Heart left ventricle (tissue), 16 donors: ENCODE results near the gene SUPT5H. TPM values are rescaled to one million over a fixed set of nuclear protein-coding genes. Genes with fewer than 3 reads are reported as not detected.

ENCODE experiments used
- ATAC-seq, 4 donors: fragments of 200-7000 bp; cut with Tn5 transposase; one replicate each; pipeline ENCODE4 v1.9.1; 2020 to 2022; ENCODE audit warnings: moderate library complexity in 4 of 4, mild to moderate bottlenecking in 3 of 4, moderate number of reproducible peaks in 1 of 4
- DNase-seq, 5 donors: peaks; one replicate each; pipeline ENCODE4 v3.0.0-alpha.2; 2020
- H3K27ac ChIP-seq, 12 donors: fragments of 200-600 bp; sonication (generic) in 4 of 12; one replicate each; pipeline versions ENCODE4 v1.5.0 to v1.8.0; 2016 to 2022; ENCODE audit warnings: mild to moderate bottlenecking in 2 of 12
- H3K27me3 ChIP-seq, 9 donors: fragments of 200-600 bp; sonication (generic) in 2 of 9; one replicate each; pipeline versions ENCODE4 v1.5.1 to v1.8.0; 2016 to 2022; ENCODE audit warnings: mild to moderate bottlenecking in 3 of 9
- H3K36me3 ChIP-seq, 9 donors: fragments of 200-600 bp; sonication (generic) in 2 of 9; one replicate each; pipeline versions ENCODE4 v1.5.0 to v1.8.0; 2018 to 2022; ENCODE audit warnings: mild to moderate bottlenecking in 2 of 9
- H3K4me1 ChIP-seq, 12 donors: fragments of 200-600 bp; sonication (generic) in 4 of 12; one replicate each; pipeline versions ENCODE4 v1.5.0 to v1.8.0; 2016 to 2022; ENCODE audit warnings: mild to moderate bottlenecking in 3 of 12
- H3K4me3 ChIP-seq, 12 donors: fragments of 200-600 bp; sonication (generic) in 4 of 12; one replicate each; pipeline versions ENCODE4 v1.5.0 to v1.8.0; 2017 to 2022; ENCODE audit warnings: mild to moderate bottlenecking in 9 of 12, moderate library complexity in 4 of 12
- H3K9me3 ChIP-seq, 12 donors: fragments of 200-600 bp; sonication (generic) in 4 of 12; one replicate each; pipeline versions ENCODE4 v1.5.0 to v1.8.0; 2016 to 2022; ENCODE audit warnings: mild to moderate bottlenecking in 1 of 12
- CTCF ChIP-seq, 12 donors: fragments of 200-600 bp; sonication (generic) in 4 of 12; IDR thresholded peaks; one replicate each; pipeline versions ENCODE4 v1.5.0 to v1.8.0; 2018 to 2022; ENCODE audit warnings: antibody characterized with exemption in 12 of 12, mild to moderate bottlenecking in 5 of 12
- POLR2A ChIP-seq, 2 donors: fragments of 450-650 bp; IDR thresholded peaks; one replicate each; pipeline ENCODE4 v1.6.1; 2017; ENCODE audit warnings: antibody characterized with exemption in 2 of 2, mild to moderate bottlenecking in 2 of 2, moderate library complexity in 2 of 2
- WGBS, 4 donors: extraction: QIAGEN DNeasy Blood & Tissue Kit in 2 of 4; methylation state at CpG; one replicate each; pipeline versions ENCODE4 v1.1.5 to v1.1.7; 2013 to 2018; 5-methylcytosine and 5-hydroxymethylcytosine counted together
- intact Hi-C, 10 donors: fragments of 100-400 bp; cut with DNase I; formaldehyde crosslinking; loops; one replicate each; pipeline versions ENCODE4 v1.11.1 to v1.14.2; 2022
- polyA plus RNA-seq, 2 donors: library from polyadenylated mRNA; stranded (reverse); fragments of 200-250 nt; gene quantifications; one replicate each; pipeline ENCODE4 v1.2.3, GENCODE V29; 2013
- total RNA-seq, 9 donors: library from RNA; depleted of rRNA in 2 of 9; stranded (reverse); fragments of >200 nt in 2 of 9; fragmentation: NEBNext Ultra II Directional in 3 of 9; extraction: Animal tissue kit (Norgen Biotek cat#: 25700) in 3 of 9; gene quantifications; one replicate each; pipeline versions ENCODE4 v1.1.0 to v1.2.4, GENCODE V29; 2016 to 2023
- donor health status: ischemic (EF 13 %, LVEDD 7.1; RV severe dilation, severe dysfunction).
- donor health status: healthy with polysubstance abuse.
- donor health status: DM: no; HTN: yes; CAD: no.
- donor health status: DM: no; HTN: no; CAD: no.
- donor health status: ischemic (EF 25% LVEDD 6.9; RV normal size, moderate dysfunction).
- donor health status: ischemic (EF 25% LVEDD 5.7; RV mildly dilated, moderate dysfunction).
- donor health status: healthy.
- donor health status: DM: yes; HTN: yes; CAD: no.
- donor health status: ischemic (EF 35%, LVEDD 5.7; RV mildly dilated, moderate dysfunction).
- donor health status: nonischemic (EF 11% LVEDD 7.7; RV severe dilation, severe dysfunction).
- donor health status: DM: yes; HTN: yes; CAD: no.
- donor health status: PGD.
- donor health status: ischemic (EF 29% LVEDD 5.4; RV normal size, mild dysfunction).
- donor health status: nonischemic (EF 23%, LVEDD 6.1; RV moderate dilation, normal function).

Gene SUPT5H
- total and polyA plus RNA-seq, 11 donors, result 63.8 to 113 (median 81.7) TPM

- Histone ChIP-seq H3K9me3 (no peaks in the 10 kb centered on the region), H3K4me1 (peaks cover 11 to 41% (median 24%) of the 10 kb centered on the region in 12 donors), H3K4me3 (peak overlapping the region; percentile 60 to 99 (median 90)), H3K27ac (peak overlapping the region in 6 of 12 donors; percentile 86 to 93 (median 92)), H3K27me3 (peaks cover 0 to 5% (median 0%) of the 10 kb centered on the region in 9 donors), H3K36me3 (peaks cover 5 to 33% (median 30%) of the 10 kb centered on the region in 9 donors)
- ATAC-seq, result no peak
- peak in 1 of 5 donors; percentile 55 for DNase-seq
- intact Hi-C loops, result loop anchor here in 4 of 10 donors (1.0 to 5.0 kb wide), 4 partner anchors 20 to 48 kb away; partner anchors contain the start of genes PLEKHG2 (in 2 of the 4) and TIMM50 (in 1 of the 4)
- 46 to 56% (median 53%) methylated on average over 10 of the region's 10 CpGs for WGBS, 4 donors
- TF ChIP-seq CTCF (IDR thresholded peaks at IDR 0.05) (no peak), POLR2A (IDR thresholded peaks at IDR 0.05) (no peak)
Measured at GRCh38 chr19:39434123-39435076, 11.0 kb upstream of the SUPT5H start.

- ATAC-seq, result peak; percentile 97 to 99 (median 99)
- Histone ChIP-seq H3K27ac (peak within 1 kb of the TSS; percentile 73 to 93 (median 86)), H3K27me3 (peaks cover 0 to 5% (median 0%) of the 10 kb centered on the region in 9 donors), H3K4me1 (peaks cover 11 to 40% (median 23%) of the 10 kb centered on the region in 12 donors), H3K36me3 (peaks cover 5 to 33% (median 30%) of the 10 kb centered on the region in 9 donors), H3K9me3 (no peaks in the 10 kb centered on the region), H3K4me3 (peak within 1 kb of the TSS; percentile 60 to 99 (median 90))
- TF ChIP-seq CTCF (IDR thresholded peaks at IDR 0.05) (peak in 1 of 12 donors; percentile 18), POLR2A (IDR thresholded peaks at IDR 0.05) (peak; percentile 70 to 96)
- DNase-seq, result peak; percentile 99
- intact Hi-C loops, result loop anchor here in 4 of 10 donors (1.0 to 5.0 kb wide), 5 partner anchors 10 to 47 kb away; partner anchors contain the start of genes PLEKHG2 (in 2 of the 4), SUPT5H (in 1 of the 4) and TIMM50 (in 1 of the 4)
- WGBS, 4 donors, result 0 to 1% (median 0%) methylated on average over 48 to 61 of the region's 61 CpGs
Measured at GRCh38 chr19:39435499-39436349, 9.7 kb upstream of the SUPT5H start, which contains the start of gene RPS16. TSS of gene RPS16 (minus strand) at chr19:39435949. CDS start at chr19:39435895, 54 bp downstream.

- H3K4me3 ChIP-seq, result peak overlapping the region in 11 of 12 donors; percentile 2 to 99 (median 90)
- H3K27ac ChIP-seq, result peak overlapping the region in 11 of 12 donors; percentile 73 to 93 (median 86)
- DNase-seq (no peak), ATAC-seq (no peak)
- no peaks in the 10 kb centered on the region for H3K9me3 ChIP-seq
- H3K27me3 ChIP-seq, result peaks cover 0 to 5% (median 0%) of the 10 kb centered on the region in 9 donors
- TF ChIP-seq CTCF (IDR thresholded peaks at IDR 0.05), result no peak
- TF ChIP-seq POLR2A (IDR thresholded peaks at IDR 0.05), result no peak
- WGBS, 4 donors, result 0 to 8% (median 3%) methylated on average over 2 of the region's 2 CpGs
- H3K36me3 ChIP-seq, result peaks cover 5 to 33% (median 30%) of the 10 kb centered on the region in 9 donors
- peaks cover 11 to 35% (median 22%) of the 10 kb centered on the region in 12 donors for H3K4me1 ChIP-seq
- intact Hi-C loops, result loop anchor here in 2 of 10 donors (1.0 to 5.0 kb wide), 2 partner anchors 9 to 46 kb away; partner anchors contain the start of genes SUPT5H (in 1 of the 2) and TIMM50 (in 1 of the 2)
Measured at GRCh38 chr19:39436350-39436716, 9.0 kb upstream of the SUPT5H start.
